PC-3 (cell line): ENCODE measurements around the gene UBR4. TPM values are rescaled to one million over a fixed set of nuclear protein-coding genes. Genes with fewer than 3 reads are reported as not detected.

Source experiments
- ATAC-seq: fragments of 200-7000 bp; cut with Tn5 transposase; 2 replicates; pipeline ENCODE4 v1.9.1; 2020; ENCODE audit warnings: mild to moderate bottlenecking, moderate library complexity
- BruUV-seq: library from RNA; stranded (reverse); fragments of 400-500 nt; replicated peaks from 2 replicates; lab custom pipeline; 2021; lab: Mats Ljungman, UMichigan
- CTCF ChIA-PET: fragments of 300-600 bp; sonication (Branson Sonifier 250); formaldehyde crosslinking; loops from one replicate; lab custom pipeline; 2022; ENCODE audit warnings: antibody characterized with exemption; lab: Charles Lee
- POLR2A ChIA-PET: fragments of 300-600 bp; sonication (Branson Sonifier 250); formaldehyde crosslinking; loops from one replicate; lab custom pipeline; 2022; ENCODE audit warnings: antibody characterized with exemption; ENCODE audit not compliant: unreplicated experiment; lab: Charles Lee
- DNase-seq: peaks from one replicate; pipeline ENCODE4 v3.0.0-alpha.2; 2015
- H2AFZ ChIP-seq: fragments of 300-600 bp; sonication (generic); 2 replicates; pipeline ENCODE4 v1.6.0; 2016; ENCODE audit warnings: antibody characterized with exemption, low read length
- H3F3A ChIP-seq: fragments of 300-600 bp; sonication (generic); one replicate; pipeline ENCODE4 v1.6.0; 2017; ENCODE audit warnings: antibody characterized with exemption, low read length, control low read depth, mild to moderate bottlenecking; ENCODE audit not compliant: unreplicated experiment
- H3K27ac ChIP-seq: fragments of 300-600 bp; sonication (generic); 2 replicates; pipeline ENCODE4 v1.5.1; 2016; ENCODE audit warnings: mild to moderate bottlenecking, low read length
- H3K27me3 ChIP-seq: fragments of 300-600 bp; sonication (generic); 2 replicates; pipeline ENCODE4 v1.6.1; 2016; ENCODE audit warnings: low read length, mixed read lengths
- H3K36me3 ChIP-seq: fragments of 300-600 bp; sonication (generic); 2 replicates; pipeline ENCODE4 v1.6.1; 2016; ENCODE audit warnings: low read depth, mixed run types, low read length, mixed read lengths
- H3K4me1 ChIP-seq: fragments of 300-600 bp; sonication (generic); 2 replicates; pipeline ENCODE4 v1.5.1; 2016; ENCODE audit warnings: low read length; ENCODE audit not compliant: insufficient read depth
- H3K4me2 ChIP-seq: fragments of 300-600 bp; sonication (generic); 2 replicates; pipeline ENCODE4 v1.6.0; 2016; ENCODE audit warnings: low read length
- H3K4me3 ChIP-seq: fragments of 300-600 bp; sonication (generic); 2 replicates; pipeline ENCODE4 v1.5.1; 2016; ENCODE audit warnings: mild to moderate bottlenecking, low read length, mixed read lengths
- H3K79me2 ChIP-seq: fragments of 300-600 bp; sonication (generic); 2 replicates; pipeline ENCODE4 v1.6.1; 2017; ENCODE audit warnings: low read length, mixed read lengths
- H3K9ac ChIP-seq: fragments of 300-600 bp; sonication (generic); 2 replicates; pipeline ENCODE4 v1.6.0; 2016; ENCODE audit warnings: mild to moderate bottlenecking, low read length
- H3K9me2 ChIP-seq: fragments of 300-600 bp; sonication (generic); replicated peaks from 2 replicates; pipeline ENCODE4 v1.6.1; 2016; ENCODE audit warnings: mixed run types, low read length, mixed read lengths
- H3K9me3 ChIP-seq: fragments of 300-600 bp; sonication (generic); 2 replicates; pipeline ENCODE4 v1.6.1; 2016; ENCODE audit warnings: low read length, mixed read lengths
- H4K20me1 ChIP-seq: fragments of 300-600 bp; sonication (generic); 2 replicates; pipeline ENCODE4 v1.6.1; 2016; ENCODE audit warnings: low read length, mixed read lengths
- EZH2 ChIP-seq: fragments of 300-600 bp; sonication (generic); IDR thresholded peaks from one replicate; pipeline ENCODE4 v1.6.1; 2017; ENCODE audit warnings: antibody characterized with exemption, mild to moderate bottlenecking, low read length; ENCODE audit not compliant: unreplicated experiment
- EZH2phosphoT487 ChIP-seq: fragments of 300-600 bp; sonication (generic); IDR thresholded peaks from 2 replicates; pipeline ENCODE4 v1.6.1; 2018; ENCODE audit warnings: mild to moderate bottlenecking, antibody characterized with exemption, low read length, borderline replicate concordance
- intact Hi-C: fragments of 100-400 bp; cut with micrococcal nuclease; formaldehyde crosslinking; loops from 2 replicates; pipeline ENCODE4 v1.9.0; 2023
- total RNA-seq: library from RNA; depleted of rRNA; stranded (reverse); fragments of >200 nt; gene quantifications from 2 replicates; pipeline ENCODE4 v1.2.3, GENCODE V29; 2014
- TF ChIP-seq, protein P1 (sequence below): fragments of 300-600 bp; sonication (generic); conservative IDR thresholded peaks from 2 replicates; pipeline ENCODE4 v1.5.1; 2017; ENCODE audit warnings: antibody characterized with exemption, low read depth, mild to moderate bottlenecking, low read length

The UBR4 gene
- total RNA-seq, 1 experiment from 2014 or later, result 141 TPM

DNA sequence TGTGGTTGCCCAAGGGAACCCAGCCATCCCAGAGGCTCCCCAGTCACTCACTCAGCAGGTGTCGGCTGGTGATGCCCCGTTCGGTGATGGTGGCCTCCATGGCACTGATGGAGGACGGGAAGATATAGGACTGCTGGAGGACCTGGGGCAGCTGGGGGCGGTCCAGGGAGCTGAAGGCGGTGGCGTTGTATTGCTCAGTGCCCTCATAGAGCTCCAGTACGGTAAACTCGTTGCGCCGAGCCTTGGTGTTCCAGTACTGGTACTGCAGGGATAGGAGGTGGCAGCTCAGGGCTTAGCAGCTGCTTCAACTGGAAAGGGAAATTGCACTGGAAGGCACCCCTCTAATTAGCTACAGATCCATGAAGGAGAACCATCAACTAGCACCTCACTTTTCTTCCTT is 12.5 kb upstream of the UBR4 start:
- ATAC-seq, result no peak
- no TSS peak for BruUV-seq
- no peak for DNase-seq
- POLR2A ChIA-PET, result no interaction called here
- intact Hi-C loops, result no loop called here
- Histone ChIP-seq H3K36me3 (peaks cover 74% of the 10 kb centered on the region), H3K9ac (no peak overlapping the region), H3K4me2 (no peak overlapping the region), H3K27ac (no peak overlapping the region), H3K4me1 (no peaks in the 10 kb centered on the region), H3K9me2 (no peaks in the 10 kb centered on the region), H3K4me3 (no peak overlapping the region), H3K9me3 (no peaks in the 10 kb centered on the region), H4K20me1 (no peaks in the 10 kb centered on the region), H2AFZ (no peak overlapping the region), H3K27me3 (no peaks in the 10 kb centered on the region), H3K79me2 (no peaks in the 10 kb centered on the region), H3F3A (no peaks in the 10 kb centered on the region)
- TF ChIP-seq EZH2phosphoT487 (no peak), EZH2 (no peak)
- TF ChIP-seq, protein P1, sequence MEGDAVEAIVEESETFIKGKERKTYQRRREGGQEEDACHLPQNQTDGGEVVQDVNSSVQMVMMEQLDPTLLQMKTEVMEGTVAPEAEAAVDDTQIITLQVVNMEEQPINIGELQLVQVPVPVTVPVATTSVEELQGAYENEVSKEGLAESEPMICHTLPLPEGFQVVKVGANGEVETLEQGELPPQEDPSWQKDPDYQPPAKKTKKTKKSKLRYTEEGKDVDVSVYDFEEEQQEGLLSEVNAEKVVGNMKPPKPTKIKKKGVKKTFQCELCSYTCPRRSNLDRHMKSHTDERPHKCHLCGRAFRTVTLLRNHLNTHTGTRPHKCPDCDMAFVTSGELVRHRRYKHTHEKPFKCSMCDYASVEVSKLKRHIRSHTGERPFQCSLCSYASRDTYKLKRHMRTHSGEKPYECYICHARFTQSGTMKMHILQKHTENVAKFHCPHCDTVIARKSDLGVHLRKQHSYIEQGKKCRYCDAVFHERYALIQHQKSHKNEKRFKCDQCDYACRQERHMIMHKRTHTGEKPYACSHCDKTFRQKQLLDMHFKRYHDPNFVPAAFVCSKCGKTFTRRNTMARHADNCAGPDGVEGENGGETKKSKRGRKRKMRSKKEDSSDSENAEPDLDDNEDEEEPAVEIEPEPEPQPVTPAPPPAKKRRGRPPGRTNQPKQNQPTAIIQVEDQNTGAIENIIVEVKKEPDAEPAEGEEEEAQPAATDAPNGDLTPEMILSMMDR, result no peak
- CTCF ChIA-PET, result interaction anchor here (0.6 kb wide), 1 partner anchor 849 kb away, joined by 3 read pairs; no protein-coding TSS in a partner anchor

DNA sequence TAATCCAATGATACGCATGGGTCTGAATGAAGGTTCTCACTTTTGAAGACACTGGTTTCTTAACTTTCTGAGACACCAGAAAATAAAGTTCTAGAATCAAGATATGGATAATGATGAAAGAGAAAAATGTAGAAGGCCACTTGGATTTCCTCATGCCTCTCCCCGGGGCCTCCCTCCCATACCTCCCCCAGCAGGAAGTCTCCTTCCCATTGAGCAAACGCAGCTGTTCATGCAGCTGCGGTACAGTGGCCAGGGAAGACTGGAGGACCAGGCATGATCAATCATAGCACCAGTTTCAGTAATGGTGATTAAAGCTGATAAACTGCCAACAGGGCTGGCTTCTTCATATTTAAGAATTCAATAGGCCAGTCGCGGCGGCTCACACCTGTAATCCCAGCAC is 10.9 kb upstream of the UBR4 start:
- Histone ChIP-seq H3K79me2 (no peaks in the 10 kb centered on the region), H3K36me3 (peaks cover 70% of the 10 kb centered on the region), H3K9me2 (no peaks in the 10 kb centered on the region), H3K4me1 (no peaks in the 10 kb centered on the region), H2AFZ (no peak overlapping the region), H3F3A (no peaks in the 10 kb centered on the region), H3K4me3 (no peak overlapping the region), H3K9me3 (no peaks in the 10 kb centered on the region), H3K27ac (no peak overlapping the region), H3K27me3 (no peaks in the 10 kb centered on the region), H3K4me2 (no peak overlapping the region), H4K20me1 (no peaks in the 10 kb centered on the region), H3K9ac (no peak overlapping the region)
- no peak for TF ChIP-seq EZH2
- TF ChIP-seq, protein P1, result no peak
- TF ChIP-seq EZH2phosphoT487, result no peak
- no peak for ATAC-seq
- intact Hi-C loops, result no loop called here
- ChIA-PET POLR2A (no interaction called here), CTCF (no interaction called here)
- no TSS peak for BruUV-seq
- DNase-seq, result no peak

DNA sequence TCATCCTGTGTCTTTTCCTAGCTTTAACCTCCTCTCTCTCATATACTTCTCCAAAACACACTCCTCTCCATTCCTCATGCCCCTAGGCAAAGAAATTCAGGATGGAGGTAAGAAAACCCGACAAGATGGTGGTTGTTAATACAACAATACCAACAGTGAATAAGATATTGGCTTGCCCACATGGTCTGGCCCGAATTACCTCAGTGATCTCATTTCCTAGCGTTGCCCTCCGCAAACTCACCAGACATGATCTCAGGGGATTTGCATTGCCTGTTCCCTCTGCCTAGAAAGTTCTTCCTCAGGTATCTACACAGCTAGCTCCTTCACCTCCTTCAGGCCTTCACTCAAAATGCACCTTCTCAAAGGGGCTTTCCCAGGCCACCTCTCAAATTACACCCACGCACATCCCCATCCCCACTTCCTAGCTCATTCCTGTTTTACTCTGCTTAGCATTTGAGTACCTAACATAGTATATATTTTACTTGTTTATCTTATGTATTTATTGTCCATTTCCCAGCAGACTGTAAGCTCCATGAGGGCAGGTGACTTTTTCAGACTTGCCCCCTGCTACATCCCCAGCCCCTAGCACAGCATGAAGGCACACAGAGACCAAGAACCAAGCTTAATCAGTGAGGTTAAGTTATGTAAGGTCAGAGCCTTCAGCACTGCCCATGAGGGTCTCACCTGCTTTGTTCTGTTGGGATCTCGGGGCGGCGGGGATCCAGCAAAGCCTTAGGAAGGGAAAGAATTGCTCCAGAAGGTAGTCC is 10.2 kb upstream of the UBR4 start:
- no peak for ATAC-seq
- no peaks in the 10 kb centered on the region for H3K27me3 ChIP-seq
- H3K9me3 ChIP-seq, result no peaks in the 10 kb centered on the region
- no peaks in the 10 kb centered on the region for H4K20me1 ChIP-seq
- no peaks in the 10 kb centered on the region for H3F3A ChIP-seq
- H3K36me3 ChIP-seq, result peaks cover 65% of the 10 kb centered on the region
- POLR2A ChIA-PET, result no interaction called here
- TF ChIP-seq, protein P1, result no peak
- TF ChIP-seq EZH2phosphoT487, result no peak
- TF ChIP-seq EZH2, result no peak
- H3K9me2 ChIP-seq, result no peaks in the 10 kb centered on the region
- H3K4me2 ChIP-seq, result no peak overlapping the region
- DNase-seq, result no peak
- CTCF ChIA-PET, result no interaction called here
- no peaks in the 10 kb centered on the region for H3K4me1 ChIP-seq
- H3K4me3 ChIP-seq, result no peak overlapping the region
- H3K27ac ChIP-seq, result no peak overlapping the region
- intact Hi-C loops, result no loop called here
- no TSS peak for BruUV-seq
- H2AFZ ChIP-seq, result no peak overlapping the region
- H3K9ac ChIP-seq, result no peak overlapping the region
- H3K79me2 ChIP-seq, result no peaks in the 10 kb centered on the region
